SK-N-SH treated with all-trans-retinoic acid at 6 μM for 48 hours (cell line): ENCODE measurements around the gene DTL.

Experiments
- ATAC-seq: fragments of 200-7000 bp; cut with Tn5 transposase; 3 replicates; pipeline ENCODE4 v1.9.1; 2020; ENCODE audit warnings: mild to moderate bottlenecking, moderate library complexity
- ARNTL ChIP-seq: fragments of 450-650 bp; formaldehyde crosslinking; IDR thresholded peaks from 2 replicates; pipeline ENCODE4 v1.5.0; 2020; ENCODE audit warnings: low read depth, mild to moderate bottlenecking, moderate library complexity, borderline replicate concordance
- BACH2 ChIP-seq: fragments of 250-450 bp; sonication (Bioruptor Pico); IDR thresholded peaks from 2 replicates; pipeline ENCODE4 v1.9.0; 2021; ENCODE audit warnings: mild to moderate bottlenecking, borderline replicate concordance
- CSDC2 ChIP-seq: fragments of 250-450 bp; sonication (Bioruptor Pico); IDR thresholded peaks from 2 replicates; pipeline ENCODE4 v1.5.0; 2020; ENCODE audit warnings: mild to moderate bottlenecking, moderate library complexity
- CSRNP3 ChIP-seq: fragments of 250-450 bp; sonication (Bioruptor Pico); IDR thresholded peaks from 2 replicates; pipeline ENCODE4 v1.5.1; 2021; ENCODE audit warnings: mild to moderate bottlenecking, moderate library complexity
- ESRRG ChIP-seq: fragments of 250-450 bp; sonication (Bioruptor Pico); IDR thresholded peaks from 2 replicates; pipeline ENCODE4 v1.6.1; 2021; ENCODE audit warnings: mild to moderate bottlenecking
- GLIS3 ChIP-seq: fragments of 250-450 bp; sonication (Bioruptor Pico); IDR thresholded peaks from 2 replicates; pipeline ENCODE4 v1.5.0; 2020; ENCODE audit warnings: mild to moderate bottlenecking, moderate library complexity
- ISL1 ChIP-seq: fragments of 250-450 bp; sonication (Bioruptor Pico); IDR thresholded peaks from 2 replicates; pipeline ENCODE4 v2.1.2; 2022; ENCODE audit warnings: mild to moderate bottlenecking, moderate library complexity
- OSR1 ChIP-seq: fragments of 250-450 bp; sonication (Bioruptor Pico); IDR thresholded peaks from 2 replicates; pipeline ENCODE4 v1.8.0; 2022; ENCODE audit warnings: moderate library complexity, mild to moderate bottlenecking, inconsistent platforms
- PPARA ChIP-seq: fragments of 250-450 bp; sonication (Bioruptor Pico); IDR thresholded peaks from 2 replicates; pipeline ENCODE4 v1.5.0; 2020; ENCODE audit warnings: mild to moderate bottlenecking, borderline replicate concordance
- RARB ChIP-seq: fragments of 250-450 bp; sonication (Bioruptor Pico); IDR thresholded peaks from 2 replicates; pipeline ENCODE4 v1.8.0; 2021; ENCODE audit warnings: mild to moderate bottlenecking, moderate library complexity
- SNAI2 ChIP-seq: fragments of 250-450 bp; sonication (Bioruptor Pico); IDR thresholded peaks from 2 replicates; pipeline ENCODE4 v1.5.0; 2020; ENCODE audit warnings: mild to moderate bottlenecking, moderate library complexity
- TCF4 ChIP-seq: fragments of 250-450 bp; sonication (Bioruptor Pico); IDR thresholded peaks from 2 replicates; pipeline ENCODE4 v1.8.0; 2021; ENCODE audit warnings: mild to moderate bottlenecking, moderate library complexity, borderline replicate concordance
- TOX ChIP-seq: fragments of 250-450 bp; sonication (Bioruptor Pico); IDR thresholded peaks from 2 replicates; pipeline ENCODE4 v1.8.0; 2021; ENCODE audit warnings: mild to moderate bottlenecking, moderate library complexity, borderline replicate concordance
- ZC3H10 ChIP-seq: fragments of 250-450 bp; sonication (Bioruptor Pico); IDR thresholded peaks from 2 replicates; pipeline ENCODE4 v1.5.1; 2021; ENCODE audit warnings: mild to moderate bottlenecking, moderate library complexity
- ZFP3 ChIP-seq: fragments of 250-450 bp; sonication (Bioruptor Pico); IDR thresholded peaks from 2 replicates; pipeline ENCODE4 v1.5.0; 2020; ENCODE audit warnings: mild to moderate bottlenecking, moderate library complexity
- ZFP30 ChIP-seq: fragments of 450-650 bp; formaldehyde crosslinking; IDR thresholded peaks from 2 replicates; pipeline ENCODE4 v1.5.0; 2022; ENCODE audit warnings: mild to moderate bottlenecking, moderate library complexity
- ZNF565 ChIP-seq: fragments of 450-650 bp; formaldehyde crosslinking; conservative IDR thresholded peaks from 2 replicates; pipeline ENCODE4 v1.5.0; 2020; ENCODE audit warnings: low read depth, mild to moderate bottlenecking, moderate library complexity
- ZNF70 ChIP-seq: fragments of 450-650 bp; formaldehyde crosslinking; IDR thresholded peaks from 2 replicates; pipeline ENCODE4 v1.5.0; 2020; ENCODE audit warnings: mild to moderate bottlenecking, moderate library complexity
- ZNF8 ChIP-seq: fragments of 450-650 bp; formaldehyde crosslinking; IDR thresholded peaks from 2 replicates; pipeline ENCODE4 v1.5.0; 2020; ENCODE audit warnings: mild to moderate bottlenecking, moderate library complexity
- TF ChIP-seq, protein P1 (sequence below): fragments of 250-450 bp; sonication (Bioruptor Pico); IDR thresholded peaks from 2 replicates; pipeline ENCODE4 v1.8.0; 2020; ENCODE audit warnings: mild to moderate bottlenecking, moderate library complexity, borderline replicate concordance
- TF ChIP-seq, protein P2 (sequence below): fragments of 250-450 bp; sonication (Bioruptor Pico); IDR thresholded peaks from 2 replicates; pipeline ENCODE4 v1.5.0; 2020; ENCODE audit warnings: mild to moderate bottlenecking, moderate library complexity
- TF ChIP-seq, protein P3 (sequence below): fragments of 250-450 bp; sonication (Bioruptor Pico); IDR thresholded peaks from 2 replicates; pipeline ENCODE4 v1.5.1; 2020; ENCODE audit warnings: low read depth, mild to moderate bottlenecking, moderate library complexity

Gene DTL

DNA sequence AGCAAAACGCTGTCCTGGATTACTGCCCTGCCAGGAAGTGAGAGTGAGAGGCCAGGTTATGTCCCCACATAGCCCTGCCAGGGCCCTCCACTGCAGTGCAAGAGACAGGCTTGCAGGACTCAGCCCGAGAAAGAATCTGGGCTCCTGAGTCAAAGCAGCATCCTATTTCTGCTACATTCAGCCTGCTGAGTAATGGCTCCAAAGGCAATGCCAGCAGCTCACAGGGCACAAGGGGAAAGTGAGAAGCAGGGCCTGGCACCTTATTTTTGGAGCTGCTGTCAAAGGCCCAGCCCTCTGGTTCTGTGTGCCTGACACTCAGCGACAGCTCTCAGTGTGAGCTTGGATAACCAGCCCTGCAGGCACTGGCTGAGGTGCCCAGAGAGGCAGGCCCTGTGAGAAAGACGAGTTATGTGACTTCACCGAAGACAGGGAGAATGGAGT, 83.9 kb downstream of the DTL start:
- peak; percentile 36; the same call in 2 of the 3 replicates for ATAC-seq
- TF ChIP-seq, protein P1, sequence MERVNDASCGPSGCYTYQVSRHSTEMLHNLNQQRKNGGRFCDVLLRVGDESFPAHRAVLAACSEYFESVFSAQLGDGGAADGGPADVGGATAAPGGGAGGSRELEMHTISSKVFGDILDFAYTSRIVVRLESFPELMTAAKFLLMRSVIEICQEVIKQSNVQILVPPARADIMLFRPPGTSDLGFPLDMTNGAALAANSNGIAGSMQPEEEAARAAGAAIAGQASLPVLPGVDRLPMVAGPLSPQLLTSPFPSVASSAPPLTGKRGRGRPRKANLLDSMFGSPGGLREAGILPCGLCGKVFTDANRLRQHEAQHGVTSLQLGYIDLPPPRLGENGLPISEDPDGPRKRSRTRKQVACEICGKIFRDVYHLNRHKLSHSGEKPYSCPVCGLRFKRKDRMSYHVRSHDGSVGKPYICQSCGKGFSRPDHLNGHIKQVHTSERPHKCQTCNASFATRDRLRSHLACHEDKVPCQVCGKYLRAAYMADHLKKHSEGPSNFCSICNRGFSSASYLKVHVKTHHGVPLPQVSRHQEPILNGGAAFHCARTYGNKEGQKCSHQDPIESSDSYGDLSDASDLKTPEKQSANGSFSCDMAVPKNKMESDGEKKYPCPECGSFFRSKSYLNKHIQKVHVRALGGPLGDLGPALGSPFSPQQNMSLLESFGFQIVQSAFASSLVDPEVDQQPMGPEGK, result no peak
- TF ChIP-seq GLIS3 (CRISPR knock-in tag) (no peak), SNAI2 (CRISPR knock-in tag) (no peak), CSRNP3 (no peak), ESRRG (no peak)

DNA sequence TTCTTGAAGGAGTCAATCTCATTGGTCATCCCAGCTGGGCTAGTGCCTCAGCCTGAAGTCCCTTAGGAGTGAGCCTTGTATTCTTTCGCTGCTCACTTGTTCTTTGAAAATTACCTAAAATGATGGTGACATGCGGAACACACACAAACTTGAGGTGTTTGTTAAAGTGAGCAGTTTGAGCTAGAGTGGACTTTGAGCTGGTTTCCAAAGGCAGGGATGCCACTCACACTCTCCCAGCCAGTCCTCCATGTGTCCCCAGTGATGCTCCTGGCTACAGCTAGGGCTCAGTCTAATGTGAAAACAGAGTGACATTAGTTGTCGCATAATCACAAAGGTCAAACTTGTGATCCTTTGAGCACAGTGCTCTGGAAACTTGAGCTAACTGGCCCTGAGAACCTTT, 84.3 kb downstream of the DTL start:
- ATAC-seq, result no peak
- no peak for TF ChIP-seq ZFP30 (CRISPR knock-in tag)
- no peak for TF ChIP-seq GLIS3 (CRISPR knock-in tag)
- no peak for TF ChIP-seq ZNF8
- no peak for TF ChIP-seq CSDC2
- no peak for TF ChIP-seq RARB (CRISPR knock-in tag)
- no peak for TF ChIP-seq ARNTL

DNA sequence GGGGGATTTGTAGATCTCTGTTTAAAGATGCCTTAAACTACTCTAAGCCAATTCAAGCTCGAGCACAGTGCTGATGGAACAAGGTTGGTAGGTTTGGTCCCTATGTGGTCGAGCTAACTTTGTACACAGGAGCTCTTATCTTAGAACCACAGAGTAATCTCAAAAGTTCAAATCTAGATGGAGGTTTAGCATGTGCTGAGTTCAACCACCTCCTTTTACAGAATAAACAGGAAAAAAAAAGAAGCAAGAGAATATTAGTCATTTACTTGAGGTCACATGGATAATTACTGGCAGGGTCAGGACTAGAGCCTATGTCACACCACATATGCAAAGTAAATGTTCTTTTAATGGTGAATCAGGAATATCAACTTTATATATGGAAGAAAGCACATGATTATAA, 86.2 kb downstream of the DTL start:
- TF ChIP-seq GLIS3 (CRISPR knock-in tag) (no peak), OSR1 (CRISPR knock-in tag) (no peak), TOX (no peak), ZC3H10 (no peak), SNAI2 (CRISPR knock-in tag) (no peak), ZFP3 (CRISPR knock-in tag) (no peak), ZFP30 (CRISPR knock-in tag) (no peak), CSRNP3 (no peak), ZNF565 (CRISPR knock-in tag) (no peak), ESRRG (no peak), BACH2 (no peak), ZNF70 (CRISPR knock-in tag) (no peak), ARNTL (no peak), PPARA (CRISPR knock-in tag) (no peak)
- TF ChIP-seq, protein P1, result no peak
- ATAC-seq, result no peak

DNA sequence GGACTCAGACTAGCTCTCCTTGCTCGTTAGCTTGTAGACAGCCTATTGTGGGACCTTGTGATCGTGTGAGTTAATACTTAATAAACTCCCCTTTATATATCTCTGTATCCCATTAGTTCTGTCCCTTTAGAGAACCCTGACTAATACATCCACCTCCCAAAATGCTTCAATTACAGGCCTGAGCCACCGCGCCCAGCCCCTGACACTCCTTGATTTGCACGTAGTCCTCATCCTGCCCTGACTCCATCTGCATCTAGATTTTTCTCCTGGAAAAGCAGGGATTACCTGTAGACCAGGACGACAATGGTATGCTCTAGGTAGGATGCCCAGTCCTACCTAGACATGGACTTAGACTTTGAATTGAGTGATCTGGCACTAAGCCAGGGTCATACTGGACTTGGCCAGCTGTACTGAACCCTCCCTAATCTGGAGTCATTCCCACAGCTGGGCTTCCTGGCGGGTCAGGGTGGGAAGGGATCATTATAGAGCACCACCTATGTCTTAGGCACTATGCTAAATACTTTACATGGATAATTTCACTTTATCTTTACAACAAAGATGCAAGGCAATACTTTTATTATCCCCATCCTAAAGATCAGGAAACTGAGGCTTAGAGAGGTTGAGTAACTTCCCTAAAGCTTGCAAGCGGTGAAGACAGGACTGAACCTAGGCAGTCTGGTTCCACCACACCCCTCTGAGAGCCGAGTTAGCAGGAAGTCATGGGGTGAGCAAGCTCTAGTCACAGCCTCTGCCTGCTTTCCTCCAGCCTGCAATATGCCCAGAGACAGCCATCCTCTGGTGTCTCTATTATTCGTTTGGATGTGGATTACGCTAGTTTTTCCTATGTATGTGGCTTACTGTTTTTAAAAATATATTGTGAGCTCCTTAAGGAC, 89.4 kb downstream of the DTL start:
- no peak for ATAC-seq
- TF ChIP-seq ZFP30 (CRISPR knock-in tag) (no peak), BACH2 (no peak), OSR1 (CRISPR knock-in tag) (no peak), ESRRG (no peak), ZNF565 (CRISPR knock-in tag) (no peak), TCF4 (CRISPR knock-in tag) (no peak), ISL1 (CRISPR knock-in tag) (no peak), ZFP3 (CRISPR knock-in tag) (no peak), CSDC2 (no peak), TOX (no peak), CSRNP3 (no peak), RARB (CRISPR knock-in tag) (no peak), GLIS3 (CRISPR knock-in tag) (no peak), ZNF70 (CRISPR knock-in tag) (no peak), ZNF8 (no peak)
- TF ChIP-seq, protein P2, sequence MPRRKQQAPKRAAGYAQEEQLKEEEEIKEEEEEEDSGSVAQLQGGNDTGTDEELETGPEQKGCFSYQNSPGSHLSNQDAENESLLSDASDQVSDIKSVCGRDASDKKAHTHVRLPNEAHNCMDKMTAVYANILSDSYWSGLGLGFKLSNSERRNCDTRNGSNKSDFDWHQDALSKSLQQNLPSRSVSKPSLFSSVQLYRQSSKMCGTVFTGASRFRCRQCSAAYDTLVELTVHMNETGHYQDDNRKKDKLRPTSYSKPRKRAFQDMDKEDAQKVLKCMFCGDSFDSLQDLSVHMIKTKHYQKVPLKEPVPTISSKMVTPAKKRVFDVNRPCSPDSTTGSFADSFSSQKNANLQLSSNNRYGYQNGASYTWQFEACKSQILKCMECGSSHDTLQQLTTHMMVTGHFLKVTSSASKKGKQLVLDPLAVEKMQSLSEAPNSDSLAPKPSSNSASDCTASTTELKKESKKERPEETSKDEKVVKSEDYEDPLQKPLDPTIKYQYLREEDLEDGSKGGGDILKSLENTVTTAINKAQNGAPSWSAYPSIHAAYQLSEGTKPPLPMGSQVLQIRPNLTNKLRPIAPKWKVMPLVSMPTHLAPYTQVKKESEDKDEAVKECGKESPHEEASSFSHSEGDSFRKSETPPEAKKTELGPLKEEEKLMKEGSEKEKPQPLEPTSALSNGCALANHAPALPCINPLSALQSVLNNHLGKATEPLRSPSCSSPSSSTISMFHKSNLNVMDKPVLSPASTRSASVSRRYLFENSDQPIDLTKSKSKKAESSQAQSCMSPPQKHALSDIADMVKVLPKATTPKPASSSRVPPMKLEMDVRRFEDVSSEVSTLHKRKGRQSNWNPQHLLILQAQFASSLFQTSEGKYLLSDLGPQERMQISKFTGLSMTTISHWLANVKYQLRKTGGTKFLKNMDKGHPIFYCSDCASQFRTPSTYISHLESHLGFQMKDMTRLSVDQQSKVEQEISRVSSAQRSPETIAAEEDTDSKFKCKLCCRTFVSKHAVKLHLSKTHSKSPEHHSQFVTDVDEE, result no peak
- TF ChIP-seq, protein P3, sequence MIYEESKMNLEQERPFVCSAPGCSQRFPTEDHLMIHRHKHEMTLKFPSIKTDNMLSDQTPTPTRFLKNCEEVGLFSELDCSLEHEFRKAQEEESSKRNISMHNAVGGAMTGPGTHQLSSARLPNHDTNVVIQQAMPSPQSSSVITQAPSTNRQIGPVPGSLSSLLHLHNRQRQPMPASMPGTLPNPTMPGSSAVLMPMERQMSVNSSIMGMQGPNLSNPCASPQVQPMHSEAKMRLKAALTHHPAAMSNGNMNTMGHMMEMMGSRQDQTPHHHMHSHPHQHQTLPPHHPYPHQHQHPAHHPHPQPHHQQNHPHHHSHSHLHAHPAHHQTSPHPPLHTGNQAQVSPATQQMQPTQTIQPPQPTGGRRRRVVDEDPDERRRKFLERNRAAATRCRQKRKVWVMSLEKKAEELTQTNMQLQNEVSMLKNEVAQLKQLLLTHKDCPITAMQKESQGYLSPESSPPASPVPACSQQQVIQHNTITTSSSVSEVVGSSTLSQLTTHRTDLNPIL, result no peak
